SH-SY5Y (cell line): ENCODE data around the gene ZMIZ1.

Source experiments
- GATA2 ChIP-seq: IDR thresholded peaks from 2 replicates; pipeline ENCODE4 v1.6.1; 2011; ENCODE audit warnings: mild to moderate bottlenecking, low read depth, low read length
- GATA3 ChIP-seq: IDR thresholded peaks from 2 replicates; pipeline ENCODE4 v1.6.1; 2011; ENCODE audit warnings: low read depth, mild to moderate bottlenecking, low read length, moderate library complexity

GRCh38 chr10:79172881-79173280, 104.1 kb downstream of the ZMIZ1 start:
- TF ChIP-seq GATA2 (no peak), GATA3 (no peak)
